ENCODE results near the gene EGFL7. TPM values are rescaled to one million over a fixed set of nuclear protein-coding genes. Genes with fewer than 3 reads are reported as not detected.

Gene EGFL7
- total RNA-seq, 1 experiment from 2014 or later: 38.0 TPM

DNA sequence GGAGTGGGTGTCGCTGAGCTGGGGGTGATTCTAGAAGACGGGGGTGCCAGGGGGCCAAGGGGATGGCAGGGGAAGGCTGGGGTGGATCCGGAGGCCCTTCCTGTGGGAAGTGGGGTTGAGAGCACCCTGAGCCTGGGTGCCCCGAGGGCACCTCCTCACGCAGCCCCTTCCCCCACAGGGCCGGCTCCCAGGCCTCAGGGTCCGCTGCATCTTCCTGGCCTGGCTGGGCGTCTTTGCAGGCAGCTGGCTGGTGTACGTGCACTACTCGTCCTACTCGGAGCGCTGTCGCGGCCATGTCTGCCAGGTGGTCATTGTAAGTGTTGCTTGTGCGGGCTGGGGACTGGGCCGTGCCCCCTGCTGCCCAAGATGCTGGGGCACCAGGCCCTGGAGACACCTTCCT lies 54.7 kb downstream of the EGFL7 start:
- Mint-ChIP-seq H3K27ac (no peak overlapping the region), H3K4me3 (no peak overlapping the region), H3K27me3 (ENCODE audit: low read depth) (no peaks in the 10 kb centered on the region; the same call in 1 of the 2 replicates), H3K36me3 (ENCODE audit: insufficient read depth in 1 of 3, low read depth in 3 of 3) (peaks cover 3 to 10% (median 4%) of the 10 kb centered on the region in 3 experiments; a peak in 4 of 7 replicates), H3K9me3 (no peaks in the 10 kb centered on the region; a peak in 1 of 5 replicates), H3K4me1 (peaks cover 6 to 16% of the 10 kb centered on the region in 2 experiments)
- Histone ChIP-seq H2BK12ac (ENCODE audit: insufficient read length, low read depth, low read length) (no peak overlapping the region), H4K8ac (replicated peaks; ENCODE audit: insufficient read length, low read depth, low read length) (no peak overlapping the region), H2BK15ac (ENCODE audit: low read depth, low read length) (no peak overlapping the region), H2BK120ac (ENCODE audit: low read depth, low read length, poor library complexity, severe bottlenecking) (no peak overlapping the region), H3K79me1 (ENCODE audit: insufficient read depth, low read depth, low read length, poor library complexity, severe bottlenecking) (peaks cover 8% of the 10 kb centered on the region), H3K56ac (ENCODE audit: insufficient read length, low read depth, low read length) (no peak overlapping the region), H3K23ac (ENCODE audit: insufficient read length, low read depth, low read length) (no peak overlapping the region), H3K23me2 (ENCODE audit: insufficient read length, low read depth, low read length, poor library complexity, severe bottlenecking) (peaks cover 8% of the 10 kb centered on the region), H3T11ph (ENCODE audit: low read length) (no peak overlapping the region), H3K27me3 (ENCODE audit: insufficient read depth, low read length) (no peaks in the 10 kb centered on the region), H3K27ac (ENCODE audit: insufficient read length, low read depth, low read length) (no peak overlapping the region), H2BK5ac (ENCODE audit: insufficient read length, low read length) (no peak overlapping the region), H4K20me1 (ENCODE audit: control insufficient read depth, insufficient read depth, insufficient read length) (no peaks in the 10 kb centered on the region), H4K91ac (ENCODE audit: insufficient read length, low read depth, low read length) (no peak overlapping the region), H3K9ac (ENCODE audit: extremely low read depth, insufficient read length, low read length) (no peak overlapping the region), H2BK20ac (ENCODE audit: low read depth, low read length, poor library complexity, severe bottlenecking) (no peak overlapping the region), H3K14ac (ENCODE audit: insufficient read depth, low read length) (no peak overlapping the region), H4K5ac (ENCODE audit: insufficient read length, low read depth, low read length) (no peak overlapping the region), H2AK5ac (ENCODE audit: insufficient read length, low read length) (no peak overlapping the region), H3K18ac (ENCODE audit: insufficient read length, low read depth, low read length) (no peak overlapping the region), H2AFZ (ENCODE audit: low read length) (no peak overlapping the region), H3K79me2 (ENCODE audit: insufficient read depth, low read length) (peaks cover 4% of the 10 kb centered on the region; the same call in 1 of the 2 replicates), H3K4ac (ENCODE audit: low read depth, low read length) (no peak overlapping the region), H3K9me3 (ENCODE audit: control insufficient read depth, low read depth, low read length) (no peaks in the 10 kb centered on the region), H3K4me1 (ENCODE audit: insufficient read depth, low read length) (no peaks in the 10 kb centered on the region; the same call in 1 of the 2 replicates), H3K4me2 (ENCODE audit: insufficient read depth, insufficient read length, low read length) (no peak overlapping the region)
- TF ChIP-seq, protein P1, sequence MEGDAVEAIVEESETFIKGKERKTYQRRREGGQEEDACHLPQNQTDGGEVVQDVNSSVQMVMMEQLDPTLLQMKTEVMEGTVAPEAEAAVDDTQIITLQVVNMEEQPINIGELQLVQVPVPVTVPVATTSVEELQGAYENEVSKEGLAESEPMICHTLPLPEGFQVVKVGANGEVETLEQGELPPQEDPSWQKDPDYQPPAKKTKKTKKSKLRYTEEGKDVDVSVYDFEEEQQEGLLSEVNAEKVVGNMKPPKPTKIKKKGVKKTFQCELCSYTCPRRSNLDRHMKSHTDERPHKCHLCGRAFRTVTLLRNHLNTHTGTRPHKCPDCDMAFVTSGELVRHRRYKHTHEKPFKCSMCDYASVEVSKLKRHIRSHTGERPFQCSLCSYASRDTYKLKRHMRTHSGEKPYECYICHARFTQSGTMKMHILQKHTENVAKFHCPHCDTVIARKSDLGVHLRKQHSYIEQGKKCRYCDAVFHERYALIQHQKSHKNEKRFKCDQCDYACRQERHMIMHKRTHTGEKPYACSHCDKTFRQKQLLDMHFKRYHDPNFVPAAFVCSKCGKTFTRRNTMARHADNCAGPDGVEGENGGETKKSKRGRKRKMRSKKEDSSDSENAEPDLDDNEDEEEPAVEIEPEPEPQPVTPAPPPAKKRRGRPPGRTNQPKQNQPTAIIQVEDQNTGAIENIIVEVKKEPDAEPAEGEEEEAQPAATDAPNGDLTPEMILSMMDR (conservative IDR thresholded peaks at IDR 0.05): no peak
- no peak for DNase-seq
- no CpG with 5 or more reads among the region's 16 CpGs for WGBS (ENCODE audit: extremely low coverage, insufficient read length, low lambda C conversion rate)

Data from H9 (cell line).